ENCODE measurements around the gene SBK1.
A peak's percentile ranks its signal among the peaks of the same experiment; 100 is the strongest.
"Not testable (repeated sequence)": the region's sequence is repeated elsewhere in the genome, so short reads cannot be mapped to it uniquely, and the experiment has no call there.

Gene SBK1
- total RNA-seq, result 0.96 to 12.1 reads per million in 2 experiments

DNA sequence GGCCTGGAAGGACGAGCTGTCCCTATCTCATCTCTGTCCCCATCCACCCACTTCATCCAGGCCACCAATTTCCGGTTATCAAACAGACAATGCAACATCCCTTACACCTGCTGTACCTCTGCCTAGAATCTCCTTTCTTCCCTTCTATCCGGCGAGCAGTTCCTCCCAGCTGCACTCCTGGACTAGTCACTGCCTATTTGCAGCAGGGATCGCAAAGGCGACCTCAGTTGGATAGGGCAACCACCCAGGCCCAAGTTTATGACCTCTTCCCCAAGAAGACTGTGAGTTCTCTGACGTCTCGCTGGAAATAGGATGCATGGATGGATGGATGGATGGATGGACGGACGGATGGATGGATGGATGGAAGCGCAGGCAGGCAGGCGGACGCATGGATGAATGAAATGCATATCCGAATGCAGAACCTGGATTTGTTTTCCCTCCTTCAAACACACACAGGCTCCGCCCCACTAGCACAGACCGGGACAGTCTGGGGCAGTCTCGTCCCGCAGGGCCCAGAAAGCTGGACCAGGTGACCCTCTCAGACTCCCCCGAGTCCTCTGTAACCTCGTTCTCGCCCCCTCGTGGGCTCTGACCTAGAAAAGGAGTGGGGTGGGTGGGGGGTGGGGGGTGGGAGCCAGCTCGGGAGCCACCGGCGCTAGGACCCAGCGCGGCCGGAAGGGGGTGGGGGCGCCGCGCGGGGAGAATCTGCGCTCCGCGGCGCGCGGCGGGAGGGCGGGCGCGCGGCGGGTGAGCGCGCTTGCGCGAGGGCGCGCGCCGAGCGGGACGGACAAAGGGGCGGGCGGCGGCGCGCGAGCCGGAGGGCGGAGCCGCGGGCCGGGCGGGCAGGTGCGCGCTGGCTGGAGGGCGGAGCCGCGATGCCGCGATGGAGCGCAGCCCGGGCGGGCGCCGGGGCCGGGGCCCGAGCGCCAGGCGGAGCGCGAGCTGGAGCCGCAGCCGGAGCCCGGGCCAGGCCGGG lies at the start of gene SBK1:
TSS of gene SBK1 (plus strand) at position 875 of the 976 bp plus-strand sequence. CDS start 24,867 bp downstream, outside the sequence.
- DNase-seq (ENCODE audit: low read depth), result peak; percentile 78

DNA sequence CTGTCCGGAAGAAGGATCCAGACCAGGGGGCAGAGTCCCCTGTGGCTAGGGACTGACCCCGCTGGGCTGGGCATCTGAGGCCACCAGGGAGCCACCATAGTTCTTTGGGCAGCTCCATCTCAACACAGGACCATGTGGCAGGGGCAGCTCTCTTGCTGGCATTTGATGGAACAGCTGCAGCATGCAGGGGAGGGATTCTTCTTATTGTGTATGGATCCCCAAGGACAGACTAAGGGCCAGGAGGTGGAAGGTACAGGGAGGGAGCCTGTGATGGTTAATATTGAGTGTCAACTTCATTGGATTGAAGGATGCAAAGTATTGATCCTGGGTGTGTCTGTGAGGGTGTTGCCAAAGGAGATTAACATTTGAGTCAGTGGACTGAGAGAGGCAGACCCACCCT lies 42.8 kb upstream of the SBK1 start:
- not testable (repeated sequence) for DNase-seq (ENCODE audit: low read depth)

- DNase-seq (ENCODE audit: low read depth), result no peak
These were observed 41.3 kb upstream of the SBK1 start for GRCh38 chr16:28250999-28251398.

GRCh38 chr16:28254158-28254557 lies 38.2 kb upstream of the SBK1 start:
- DNase-seq (ENCODE audit: low read depth), result no peak

GRCh38 chr16:28255838-28256237 lies 36.5 kb upstream of the SBK1 start:
- DNase-seq (ENCODE audit: low read depth), result no peak

DNA sequence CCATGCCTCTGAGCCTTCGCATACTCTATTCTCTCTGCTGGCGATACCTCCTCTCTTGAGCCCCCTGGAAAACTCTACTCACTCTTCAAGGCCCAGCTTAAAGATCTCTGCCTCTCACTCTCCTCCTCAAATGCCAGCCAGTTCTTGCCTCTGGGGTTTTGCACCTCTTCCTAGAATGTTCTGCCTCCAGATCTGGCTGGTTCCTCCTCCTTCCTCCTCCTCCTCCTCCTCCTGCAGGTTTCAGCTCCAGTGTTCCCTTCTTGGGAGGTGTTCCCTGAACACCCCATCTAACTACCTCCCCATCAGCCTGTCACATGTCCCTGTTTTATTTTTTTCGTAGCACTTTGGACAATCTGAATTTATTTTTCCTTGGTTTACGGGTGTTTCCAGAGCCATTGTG lies 35.1 kb upstream of the SBK1 start:
- DNase-seq (ENCODE audit: low read depth), result no peak

DNA sequence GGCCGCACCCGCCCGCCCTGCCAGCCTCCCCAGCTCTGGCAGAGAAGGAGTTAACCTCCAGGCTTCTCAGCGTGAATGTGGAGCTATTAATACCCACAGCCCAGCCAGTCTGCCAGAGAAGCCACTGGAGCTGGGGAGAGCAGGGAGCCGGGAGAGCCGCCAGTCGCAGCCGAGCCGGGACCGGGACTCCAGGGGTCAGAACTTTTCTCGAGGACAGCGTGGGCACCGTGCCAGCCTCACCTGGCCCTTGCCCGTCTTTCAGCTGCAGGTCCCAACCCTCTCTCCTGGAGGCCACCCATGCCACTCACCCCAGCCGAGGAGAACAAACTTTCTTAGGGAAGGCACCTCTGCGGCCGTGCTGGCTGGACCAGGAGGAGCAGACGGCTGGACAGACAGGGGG lies 33.8 kb upstream of the SBK1 start:
- no peak for DNase-seq (ENCODE audit: low read depth)

- DNase-seq (ENCODE audit: low read depth), result no peak
These were observed 33.1 kb upstream of the SBK1 start for GRCh38 chr16:28259091-28259780.

GRCh38 chr16:28259781-28260150 lies 32.6 kb upstream of the SBK1 start:
- no peak for DNase-seq (ENCODE audit: low read depth)

DNA sequence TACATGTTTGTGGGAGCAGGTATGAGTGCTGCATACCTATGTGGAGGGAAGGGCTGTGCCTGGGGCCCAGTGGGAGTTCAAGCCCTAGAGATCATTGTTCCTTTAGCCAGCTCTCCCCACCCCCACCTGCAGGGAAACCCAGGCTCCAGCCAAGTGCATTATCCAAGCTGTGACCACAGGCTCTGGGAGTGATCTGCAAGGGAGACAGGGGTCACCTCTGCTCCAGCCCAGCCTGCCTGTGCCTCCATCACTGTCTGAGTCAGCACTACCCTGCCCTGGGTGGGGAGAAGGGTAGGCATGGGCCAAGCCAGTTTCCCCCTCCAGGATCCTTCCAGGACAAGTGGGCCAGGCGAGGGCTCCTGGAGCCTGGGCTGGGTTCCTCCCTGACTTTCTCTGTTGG lies 32.1 kb upstream of the SBK1 start:
- no peak for DNase-seq (ENCODE audit: low read depth)

DNA sequence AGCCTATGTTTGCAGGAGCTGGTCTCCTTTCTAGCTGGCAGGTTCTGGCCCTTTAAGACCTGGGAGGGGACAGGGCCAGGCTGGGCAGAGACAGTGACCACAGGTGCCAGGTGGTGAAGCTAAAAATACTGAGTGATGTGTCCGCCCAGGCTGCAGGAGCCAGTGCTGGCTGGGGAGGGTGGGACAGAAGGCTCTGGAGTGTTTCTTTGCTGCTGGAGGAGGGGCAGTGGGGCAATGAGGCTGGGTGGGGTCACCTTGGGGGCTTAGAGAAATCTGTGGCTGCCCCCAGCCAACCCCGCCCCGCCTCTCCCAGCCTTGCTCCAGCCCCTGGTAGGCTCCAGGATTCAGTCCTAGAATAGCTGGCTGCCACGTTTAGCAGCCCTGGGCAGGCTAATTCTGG lies 30.4 kb upstream of the SBK1 start:
- DNase-seq (ENCODE audit: low read depth), result no peak

DNA sequence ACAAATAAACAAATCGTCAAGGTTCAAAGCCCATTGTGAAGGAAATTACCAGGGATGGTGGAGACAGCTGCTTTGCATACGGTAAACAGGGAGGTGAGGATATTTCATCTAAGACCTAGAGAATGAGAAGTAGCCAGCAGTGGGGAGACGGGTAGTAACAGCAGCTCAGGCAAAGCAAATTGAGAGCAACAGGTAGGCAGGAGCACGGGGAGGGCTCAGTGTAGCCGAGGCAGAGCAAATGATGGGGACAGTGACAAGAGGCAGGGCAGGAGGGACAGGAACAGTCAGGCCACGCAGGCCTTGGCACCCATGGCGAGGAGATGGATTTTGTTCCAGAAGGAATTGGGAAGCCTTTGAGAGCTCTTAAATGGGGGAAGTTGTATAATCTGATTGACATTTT lies 29.0 kb upstream of the SBK1 start:
- DNase-seq (ENCODE audit: low read depth), result no peak

DNA sequence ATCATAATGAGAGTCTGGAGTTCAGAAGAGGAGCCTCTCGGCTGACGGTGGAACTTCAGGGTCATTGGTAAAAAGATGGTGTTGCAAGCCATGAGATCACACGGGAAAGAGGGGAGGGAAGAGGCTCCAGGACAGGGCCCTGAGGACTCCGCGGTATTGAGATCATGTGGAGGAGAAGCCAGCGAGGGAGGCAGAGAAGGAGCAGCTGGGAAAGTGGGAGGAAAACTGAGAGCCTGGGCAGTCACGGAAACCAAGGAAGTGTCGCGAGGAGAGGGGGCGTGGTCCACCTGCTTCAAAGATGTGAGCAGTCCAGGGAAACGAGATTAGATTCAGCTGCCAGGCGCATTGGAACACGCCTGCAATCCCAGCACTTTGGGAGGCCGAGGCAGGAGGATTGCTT lies 27.7 kb upstream of the SBK1 start:
- no peak for DNase-seq (ENCODE audit: low read depth)

GRCh38 chr16:28265822-28266221 lies 26.5 kb upstream of the SBK1 start:
- DNase-seq (ENCODE audit: low read depth), result no peak

DNA sequence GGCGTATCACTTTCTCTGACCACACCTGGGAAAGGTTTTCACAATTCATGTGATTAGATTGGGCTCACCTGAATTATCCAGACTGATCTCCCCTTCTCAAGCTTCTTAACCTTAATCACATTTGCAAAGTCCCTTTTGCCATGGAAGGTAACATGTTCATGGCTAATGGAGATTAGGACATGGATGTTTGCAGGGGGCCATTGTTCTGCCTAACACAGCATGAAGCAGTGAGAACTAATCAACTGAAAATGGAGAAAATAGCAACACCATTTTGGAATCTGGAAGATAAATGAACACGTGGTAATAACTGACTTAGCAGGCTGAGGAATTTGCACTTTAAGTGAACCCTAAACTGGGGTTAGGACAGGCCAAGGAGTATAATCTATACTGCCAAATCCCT lies 25.0 kb upstream of the SBK1 start:
- DNase-seq (ENCODE audit: low read depth), result no peak

- no peak for DNase-seq (ENCODE audit: low read depth)
These were observed 18.8 kb upstream of the SBK1 start for GRCh38 chr16:28273511-28273910.

- no peak for DNase-seq (ENCODE audit: low read depth)
These were observed 17.6 kb upstream of the SBK1 start for GRCh38 chr16:28274676-28275075.

DNA sequence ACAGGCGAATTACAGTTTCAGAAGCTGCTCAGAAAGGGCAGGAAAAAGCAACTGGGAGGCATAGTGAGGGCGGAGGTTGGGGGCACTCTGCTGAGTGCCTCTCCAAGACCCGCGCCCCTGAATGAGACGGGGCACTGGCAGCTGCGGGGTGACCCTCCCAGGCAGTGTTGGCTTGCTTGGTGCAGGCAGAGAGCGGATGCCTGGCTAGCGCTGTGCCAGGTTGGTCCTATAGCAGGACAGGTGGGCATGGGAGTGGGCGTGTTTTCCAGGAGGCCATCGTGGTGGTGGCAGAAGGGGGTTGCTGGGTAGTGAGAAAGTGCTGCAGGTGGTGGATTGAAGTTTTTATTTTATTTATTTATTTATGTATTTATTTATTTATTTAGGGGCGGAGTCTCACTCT lies 16.0 kb upstream of the SBK1 start:
- DNase-seq (ENCODE audit: low read depth), result no peak

GRCh38 chr16:28277537-28278388 lies 14.6 kb upstream of the SBK1 start:
- DNase-seq (ENCODE audit: low read depth), result peak; percentile 71

- DNase-seq (ENCODE audit: low read depth), result no peak
These were observed 13.3 kb upstream of the SBK1 start for GRCh38 chr16:28279006-28279405.

DNA sequence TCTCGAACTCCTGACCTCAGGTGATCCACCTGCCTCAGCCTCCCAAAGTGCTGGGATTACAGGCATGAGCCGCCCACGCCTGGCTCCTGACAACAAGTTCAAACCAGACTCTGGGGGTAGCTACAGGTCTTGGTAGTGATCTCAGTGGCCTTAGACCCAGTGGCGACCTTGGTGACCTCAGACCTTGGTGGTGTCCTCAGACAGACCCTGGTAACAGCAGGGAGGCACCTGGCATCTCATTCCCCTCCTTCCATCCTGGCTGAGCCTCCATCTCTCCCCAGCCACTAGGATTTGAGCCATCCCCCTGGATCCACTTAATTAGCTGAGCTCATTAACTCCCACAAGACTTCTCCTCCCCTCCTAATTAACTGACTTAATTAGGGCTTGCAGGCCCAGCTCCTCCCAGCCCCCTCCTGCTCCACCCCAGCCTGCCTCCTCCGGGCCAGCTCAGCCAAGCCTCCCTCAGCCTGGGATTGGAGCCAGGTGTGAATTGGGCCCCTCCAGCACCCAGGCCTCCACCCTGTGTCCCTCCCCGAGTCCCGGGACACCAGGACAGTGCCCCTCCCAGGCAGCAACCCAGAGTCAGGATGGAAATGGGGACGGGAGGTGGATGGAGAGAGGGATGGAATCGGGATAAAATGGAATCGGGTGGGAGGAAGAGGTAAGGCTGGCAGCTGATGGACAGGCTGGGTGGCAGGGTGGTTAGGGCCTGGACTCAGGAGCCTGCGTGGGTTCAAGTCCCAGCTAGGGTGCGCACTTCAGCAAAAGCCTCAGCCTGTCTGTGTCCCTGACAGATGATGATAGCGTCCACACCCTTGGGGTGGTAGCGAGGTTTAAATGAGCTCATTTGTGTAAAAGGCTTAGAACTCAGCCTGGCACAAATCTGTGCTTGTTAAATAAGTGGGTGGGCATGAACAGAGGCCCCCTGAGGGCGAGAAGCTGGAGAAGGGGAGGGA lies 11.2 kb upstream of the SBK1 start:
- no peak for DNase-seq (ENCODE audit: low read depth)

Measured in T follicular helper cell (primary cell).